ENCODE results near the gene ANO8.
"Not testable (repeated sequence)": the region's sequence is repeated elsewhere in the genome, so short reads cannot be mapped to it uniquely, and the experiment has no call there.

Gene ANO8

GRCh38 chr19:17309198-17309964 lies 25.3 kb downstream of the ANO8 start, which contains the start of gene DDA1:
Gene DDA1, plus strand, starts transcription at chr19:17309563. Its CDS starts 92 bp downstream, at chr19:17309655.
- DNase-seq (ENCODE audit: low read depth), result peak; percentile 100

- no peak for DNase-seq (ENCODE audit: low read depth)
Measured at GRCh38 chr19:17307876-17308377, 26.7 kb downstream of the ANO8 start.

GRCh38 chr19:17306285-17306714 lies 28.4 kb downstream of the ANO8 start:
- DNase-seq (ENCODE audit: low read depth), result no peak

GRCh38 chr19:17305517-17306284 lies 29.0 kb downstream of the ANO8 start, which contains the start of gene MRPL34:
Gene MRPL34, plus strand, starts transcription at chr19:17305872. Its CDS starts 21 bp downstream, at chr19:17305893.
- peak; percentile 99 for DNase-seq (ENCODE audit: low read depth)

GRCh38 chr19:17305216-17305516 lies 29.5 kb downstream of the ANO8 start:
- no peak for DNase-seq (ENCODE audit: low read depth)

GRCh38 chr19:17304386-17305215 lies 30.1 kb downstream of the ANO8 start:
- no peak for DNase-seq (ENCODE audit: low read depth)

- no peak for DNase-seq (ENCODE audit: low read depth)
Measured at GRCh38 chr19:17303940-17304267, 30.8 kb downstream of the ANO8 start.

- peak; percentile 98 for DNase-seq (ENCODE audit: low read depth)
Measured at GRCh38 chr19:17303167-17303939, 31.3 kb downstream of the ANO8 start, which contains the start of gene ABHD8. Gene ABHD8, minus strand, starts transcription at chr19:17303425. Its CDS starts 1,809 bp downstream, at chr19:17301616.

- no peak for DNase-seq (ENCODE audit: low read depth)
Measured at GRCh38 chr19:17302391-17303166, 32.1 kb downstream of the ANO8 start.

GRCh38 chr19:17300992-17301619 lies 33.5 kb downstream of the ANO8 start:
- DNase-seq (ENCODE audit: low read depth), result no peak

- peak; percentile 49 for DNase-seq (ENCODE audit: low read depth)
Measured at GRCh38 chr19:17296976-17297375, 37.7 kb downstream of the ANO8 start.

GRCh38 chr19:17296273-17296672 lies 38.4 kb downstream of the ANO8 start:
- peak; percentile 82 for DNase-seq (ENCODE audit: low read depth)

- DNase-seq (ENCODE audit: low read depth), result not testable (repeated sequence)
Measured at GRCh38 chr19:17295551-17295950, 39.1 kb downstream of the ANO8 start.

- DNase-seq (ENCODE audit: low read depth), result peak; percentile 59
Measured at GRCh38 chr19:17294051-17294891, 40.4 kb downstream of the ANO8 start.

- DNase-seq (ENCODE audit: low read depth), result no peak
Measured at GRCh38 chr19:17293605-17294004, 41.0 kb downstream of the ANO8 start.

GRCh38 chr19:17292301-17293074 lies 42.2 kb downstream of the ANO8 start:
- peak; percentile 94 for DNase-seq (ENCODE audit: low read depth)

GRCh38 chr19:17289489-17289888 lies 45.2 kb downstream of the ANO8 start:
- DNase-seq (ENCODE audit: low read depth), result peak; percentile 91

GRCh38 chr19:17286752-17287151 lies 47.9 kb downstream of the ANO8 start:
- no peak for DNase-seq (ENCODE audit: low read depth)
